Neural crest cell (in vitro differentiated cells): ENCODE data around the gene TRIM45. TPM values are rescaled to one million over a fixed set of nuclear protein-coding genes. Genes with fewer than 3 reads are reported as not detected.
A peak's percentile ranks its signal among the peaks of the same experiment; 100 is the strongest.

ENCODE experiments used
- DNase-seq: peaks from one replicate; pipeline ENCODE4 v3.0.0; 2021; ENCODE audit warnings: low read depth, mixed read lengths, low spot score
- H3K27ac Mint-ChIP-seq: one replicate; pipeline ENCODE4 v1.8.0; 2021; ENCODE audit warnings: mild to moderate bottlenecking, mixed read lengths; ENCODE audit not compliant: unreplicated experiment
- H3K27me3 Mint-ChIP-seq: 2 replicates; pipeline ENCODE4 v1.8.0; 2021; ENCODE audit warnings: low read depth, mild to moderate bottlenecking, mixed read lengths
- H3K36me3 Mint-ChIP-seq: 2 replicates; pipeline ENCODE4 v1.8.0; 2021; ENCODE audit warnings: low read depth, mild to moderate bottlenecking, mixed read lengths
- H3K4me1 Mint-ChIP-seq: 2 replicates; pipeline ENCODE4 v1.8.0; 2021; ENCODE audit warnings: mixed read lengths
- H3K4me3 Mint-ChIP-seq: one replicate; pipeline ENCODE4 v1.8.0; 2021; ENCODE audit warnings: mild to moderate bottlenecking, mixed read lengths
- H3K9me3 Mint-ChIP-seq: 2 replicates; pipeline ENCODE4 v1.8.0; 2021; ENCODE audit warnings: mixed read lengths
- total RNA-seq: library from RNA; stranded (reverse); gene quantifications from 2 replicates; pipeline ENCODE4 v1.2.1, GENCODE V29; 2021
- TF ChIP-seq, protein P1 (sequence below): fragments of 200-600 bp; sonication (generic); conservative IDR thresholded peaks from 2 replicates; pipeline ENCODE4 v1.5.0; 2021; ENCODE audit warnings: antibody characterized with exemption, mild to moderate bottlenecking

TRIM45 gene
- total RNA-seq, 1 donor from 2014 or later, result 16.6 TPM

DNA sequence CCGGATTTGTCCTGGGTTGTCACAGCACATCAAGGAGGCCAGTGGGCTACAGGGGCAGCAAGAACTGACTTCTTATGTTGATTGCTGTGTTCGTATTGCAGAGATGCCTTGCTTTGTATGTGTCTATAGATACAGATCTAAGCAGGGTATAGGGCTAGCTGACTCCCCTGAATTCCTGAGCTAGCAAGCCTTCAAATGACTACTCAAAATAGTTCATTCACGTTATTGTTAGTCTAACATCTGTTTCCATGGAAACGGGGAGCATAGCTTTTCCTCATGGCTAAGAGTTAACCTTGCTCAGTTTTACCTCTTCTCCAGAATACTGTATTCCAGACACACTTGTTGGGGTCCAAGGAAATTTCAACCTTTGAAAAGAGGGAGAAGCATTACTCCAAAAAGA, 24.1 kb downstream of the TRIM45 start:
- no peak for DNase-seq
- Mint-ChIP-seq H3K9me3 (no peaks in the 10 kb centered on the region), H3K27ac (no peak overlapping the region), H3K27me3 (no peaks in the 10 kb centered on the region), H3K4me1 (peaks cover 22% of the 10 kb centered on the region), H3K36me3 (peaks cover 22% of the 10 kb centered on the region), H3K4me3 (no peak overlapping the region)
- TF ChIP-seq, protein P1, sequence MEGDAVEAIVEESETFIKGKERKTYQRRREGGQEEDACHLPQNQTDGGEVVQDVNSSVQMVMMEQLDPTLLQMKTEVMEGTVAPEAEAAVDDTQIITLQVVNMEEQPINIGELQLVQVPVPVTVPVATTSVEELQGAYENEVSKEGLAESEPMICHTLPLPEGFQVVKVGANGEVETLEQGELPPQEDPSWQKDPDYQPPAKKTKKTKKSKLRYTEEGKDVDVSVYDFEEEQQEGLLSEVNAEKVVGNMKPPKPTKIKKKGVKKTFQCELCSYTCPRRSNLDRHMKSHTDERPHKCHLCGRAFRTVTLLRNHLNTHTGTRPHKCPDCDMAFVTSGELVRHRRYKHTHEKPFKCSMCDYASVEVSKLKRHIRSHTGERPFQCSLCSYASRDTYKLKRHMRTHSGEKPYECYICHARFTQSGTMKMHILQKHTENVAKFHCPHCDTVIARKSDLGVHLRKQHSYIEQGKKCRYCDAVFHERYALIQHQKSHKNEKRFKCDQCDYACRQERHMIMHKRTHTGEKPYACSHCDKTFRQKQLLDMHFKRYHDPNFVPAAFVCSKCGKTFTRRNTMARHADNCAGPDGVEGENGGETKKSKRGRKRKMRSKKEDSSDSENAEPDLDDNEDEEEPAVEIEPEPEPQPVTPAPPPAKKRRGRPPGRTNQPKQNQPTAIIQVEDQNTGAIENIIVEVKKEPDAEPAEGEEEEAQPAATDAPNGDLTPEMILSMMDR, result no peak

DNA sequence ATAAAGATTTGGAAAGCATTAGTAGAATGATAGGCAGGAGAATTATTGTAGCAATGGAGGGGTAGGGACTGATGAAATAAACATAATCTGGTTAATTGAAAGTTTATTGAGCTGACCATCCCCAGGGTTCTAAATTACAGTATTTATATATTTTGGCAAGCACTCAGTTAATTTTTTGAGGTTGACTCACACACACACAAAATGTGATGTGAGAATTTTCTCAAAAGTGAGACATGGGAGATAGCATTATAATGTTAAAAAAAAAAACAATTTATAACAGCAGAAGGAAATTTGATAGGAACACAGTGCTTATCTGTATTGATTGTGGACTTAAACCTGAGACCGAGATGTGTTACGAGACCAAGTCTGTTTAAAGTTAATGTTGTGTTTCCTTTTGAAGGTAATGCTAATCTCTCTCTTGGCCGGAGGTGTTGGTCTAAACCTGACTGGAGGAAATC, 24.6 kb downstream of the TRIM45 start:
- TF ChIP-seq, protein P1, result no peak
- H3K36me3 Mint-ChIP-seq, result peaks cover 20% of the 10 kb centered on the region
- no peak for DNase-seq
- H3K27me3 Mint-ChIP-seq, result no peaks in the 10 kb centered on the region
- H3K4me3 Mint-ChIP-seq, result no peak overlapping the region
- H3K9me3 Mint-ChIP-seq, result no peaks in the 10 kb centered on the region
- no peak overlapping the region for H3K27ac Mint-ChIP-seq
- peaks cover 24% of the 10 kb centered on the region for H3K4me1 Mint-ChIP-seq

GRCh38 chr1:117094841-117095604, 26.5 kb downstream of the TRIM45 start:
- DNase-seq, result no peak
- Mint-ChIP-seq H3K27ac (peak overlapping the region; percentile 39), H3K36me3 (peaks cover 23% of the 10 kb centered on the region), H3K4me1 (peaks cover 25% of the 10 kb centered on the region), H3K9me3 (no peaks in the 10 kb centered on the region), H3K4me3 (no peak overlapping the region), H3K27me3 (no peaks in the 10 kb centered on the region)
- TF ChIP-seq, protein P1, result no peak

GRCh38 chr1:117093870-117094621, 27.5 kb downstream of the TRIM45 start:
- Mint-ChIP-seq H3K27ac (peak overlapping the region; percentile 92), H3K9me3 (no peaks in the 10 kb centered on the region), H3K4me1 (peaks cover 28% of the 10 kb centered on the region), H3K27me3 (no peaks in the 10 kb centered on the region), H3K36me3 (peaks cover 26% of the 10 kb centered on the region), H3K4me3 (no peak overlapping the region)
- TF ChIP-seq, protein P1, result peak; percentile 48
- DNase-seq, result no peak

- TF ChIP-seq, protein P1, result no peak
- Mint-ChIP-seq H3K9me3 (no peaks in the 10 kb centered on the region), H3K4me1 (peaks cover 28% of the 10 kb centered on the region), H3K4me3 (no peak overlapping the region), H3K27ac (peak overlapping the region; percentile 92), H3K36me3 (peaks cover 26% of the 10 kb centered on the region), H3K27me3 (no peaks in the 10 kb centered on the region)
- DNase-seq, result no peak
These were observed 28.4 kb downstream of the TRIM45 start for GRCh38 chr1:117093091-117093534.
